Measurements from ENCODE around the gene MAPK4.
"Not testable (repeated sequence)": the region's sequence is repeated elsewhere in the genome, so short reads cannot be mapped to it uniquely, and the experiment has no call there.

The MAPK4 gene

DNA sequence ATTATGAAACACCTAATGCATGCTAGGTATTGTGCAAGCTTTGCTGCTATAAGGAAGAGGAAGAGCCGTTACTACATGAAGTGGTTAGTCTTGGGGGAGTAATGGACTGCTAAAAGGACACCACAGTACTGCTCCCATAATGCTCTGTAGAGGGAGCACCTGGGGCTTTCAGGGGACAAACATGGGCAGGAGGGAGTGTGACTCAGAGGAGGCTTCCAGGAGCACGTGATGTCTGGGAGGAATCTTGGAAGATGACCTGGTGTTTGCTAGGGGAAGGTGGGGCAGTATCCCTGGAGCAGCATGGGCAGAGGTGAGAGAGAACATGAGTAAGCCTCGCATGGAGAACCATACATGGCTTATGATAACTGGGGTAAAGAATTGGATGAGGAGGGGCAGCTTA is 18.8 kb downstream of the MAPK4 start:
- DNase-seq, result no peak

DNA sequence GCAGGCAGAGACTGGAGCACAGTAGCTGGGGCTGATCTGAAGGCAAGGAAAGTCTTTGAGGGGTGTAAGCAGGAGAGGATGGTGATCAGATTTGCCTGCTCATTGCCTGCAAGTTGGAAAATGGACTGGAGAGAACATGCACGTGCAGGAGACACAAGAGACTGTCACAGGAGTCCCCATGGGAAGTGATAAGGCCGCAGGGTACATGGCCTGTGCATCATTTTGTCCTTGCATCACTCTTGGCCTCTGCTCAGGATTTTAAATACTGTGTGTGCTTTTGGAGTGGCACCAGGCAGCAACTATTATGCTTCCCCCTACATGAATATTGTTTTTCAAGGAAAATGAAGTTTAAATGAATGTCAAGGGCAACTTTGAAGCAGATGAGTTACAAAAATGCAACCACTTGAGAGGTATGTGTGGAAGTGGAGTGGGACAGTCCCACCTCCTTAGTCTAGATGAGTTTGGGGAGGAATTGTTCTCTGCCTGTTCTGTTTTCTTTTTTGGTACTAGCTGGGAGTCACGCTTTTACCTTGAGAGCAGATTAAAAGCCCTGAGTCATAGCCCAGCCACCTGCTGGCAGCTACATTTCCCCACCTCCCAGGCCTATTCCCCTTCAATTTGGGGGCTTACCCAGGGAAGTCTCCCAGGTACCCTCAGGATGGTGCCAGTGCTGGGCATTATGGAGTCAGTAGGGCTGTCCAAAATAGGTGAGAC is 19.3 kb downstream of the MAPK4 start:
- no peak for DNase-seq

DNA sequence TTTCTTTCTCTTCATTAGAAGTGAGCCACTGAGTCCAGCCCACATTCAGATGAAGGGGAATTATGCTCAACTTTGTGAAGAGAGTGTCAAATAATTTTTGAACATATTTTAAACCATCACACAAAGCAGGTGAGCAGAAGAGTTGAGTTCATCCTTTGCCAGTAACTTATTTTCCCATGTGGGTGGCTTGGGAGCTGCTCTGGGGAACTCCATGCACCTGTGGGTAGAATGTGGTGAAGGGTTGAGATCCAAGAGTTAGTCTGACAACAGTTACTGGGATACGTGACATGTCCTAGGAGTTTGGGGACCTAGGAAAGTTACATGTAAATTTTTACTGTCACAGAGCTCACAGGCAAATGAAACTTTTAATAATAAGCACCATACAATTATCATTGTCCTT is 21.6 kb downstream of the MAPK4 start:
- DNase-seq, result no peak

DNA sequence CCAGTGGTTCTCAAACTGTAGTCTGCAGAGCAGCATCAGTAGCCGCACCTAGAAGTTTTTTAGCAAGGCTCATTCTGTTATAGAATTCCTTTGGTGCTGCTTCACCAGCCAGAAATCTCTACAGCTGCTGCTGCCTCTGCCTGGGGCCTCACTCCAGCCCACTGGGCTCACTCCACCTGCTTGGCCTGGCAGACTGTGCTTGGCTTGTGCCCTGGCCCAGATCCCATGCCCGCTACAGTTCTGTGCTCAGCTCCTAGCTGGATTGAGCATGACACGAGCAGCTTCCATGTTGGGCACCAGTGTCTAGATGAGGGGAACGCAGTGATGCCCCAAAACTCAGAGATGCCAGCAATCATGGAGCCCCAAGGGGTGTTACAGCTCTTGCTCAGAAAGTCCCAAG is 22.6 kb downstream of the MAPK4 start:
- DNase-seq, result no peak

DNA sequence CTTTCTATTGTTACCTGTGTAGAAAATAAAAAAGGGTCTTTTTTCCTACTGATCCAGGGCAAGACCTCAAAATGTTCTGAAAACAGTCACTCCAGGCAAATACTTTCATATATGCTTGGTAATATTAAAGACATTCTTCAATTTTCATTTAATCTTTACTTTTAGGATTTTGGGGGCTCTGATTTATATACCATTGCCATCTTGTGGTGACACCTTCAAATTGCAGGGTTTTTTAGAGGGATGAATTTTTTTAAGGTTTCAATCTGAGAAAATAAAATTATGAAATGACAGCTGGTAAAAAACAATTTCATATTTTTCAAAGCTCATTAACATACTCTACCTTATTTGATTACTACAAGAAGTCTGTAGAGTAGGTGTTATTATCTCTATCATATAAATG is 26.8 kb downstream of the MAPK4 start:
- DNase-seq, result no peak

DNA sequence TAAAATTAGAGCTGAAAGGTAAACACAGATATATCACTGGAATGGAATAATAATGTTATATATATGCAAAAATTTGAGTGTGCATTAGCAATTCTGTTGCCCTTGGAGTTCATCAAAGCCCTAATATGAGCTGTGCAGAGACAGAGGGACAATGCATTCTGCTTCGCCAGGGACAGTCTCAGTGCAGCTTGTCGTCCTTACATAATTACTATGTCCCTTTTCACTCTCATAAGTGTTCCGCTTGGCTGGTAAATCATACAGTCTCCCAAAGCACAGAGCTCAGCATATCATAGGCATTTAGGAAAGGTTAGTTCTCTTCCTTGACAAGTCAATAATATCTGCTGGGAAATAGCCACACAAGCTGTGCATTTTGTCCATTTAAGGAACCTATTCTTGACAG is 30.7 kb downstream of the MAPK4 start:
- no peak for DNase-seq

DNA sequence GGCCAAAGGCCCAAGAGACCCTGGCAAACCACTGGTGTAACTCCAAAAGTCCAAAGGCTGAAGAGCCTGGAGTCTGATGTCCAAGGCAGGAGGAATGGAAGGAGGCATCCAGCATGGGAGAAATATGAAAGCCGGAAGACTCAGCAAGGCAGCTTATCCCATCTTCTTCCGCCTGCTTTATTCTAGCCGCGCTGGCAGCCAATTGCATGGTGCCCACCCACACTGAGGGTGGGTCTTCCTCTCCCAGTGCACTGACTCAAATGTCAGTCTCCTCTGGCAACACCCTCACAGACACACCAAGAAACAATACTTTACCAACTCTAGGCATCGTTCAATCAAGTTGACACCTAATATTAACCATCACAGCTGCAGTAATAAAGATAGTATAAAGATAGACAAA is 34.1 kb downstream of the MAPK4 start:
- DNase-seq, result no peak

DNA sequence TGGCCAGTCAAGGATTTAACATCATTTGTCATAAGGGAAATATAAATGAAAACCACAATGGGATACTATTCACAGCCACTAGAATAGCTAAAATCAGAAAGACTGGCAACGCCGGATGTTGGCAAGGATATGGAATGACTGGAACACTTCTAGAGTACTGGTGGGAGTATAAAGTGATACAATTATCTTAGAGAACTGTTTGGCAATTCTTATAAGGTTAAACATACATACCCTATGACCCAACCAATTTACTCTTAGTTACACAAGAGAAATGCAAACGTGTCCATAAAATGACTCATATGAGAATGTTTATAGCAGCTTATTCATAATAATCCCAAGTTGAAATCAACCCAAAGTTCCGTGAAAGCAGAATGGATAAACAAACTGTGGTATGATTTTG is 35.1 kb downstream of the MAPK4 start:
- DNase-seq, result no peak

DNA sequence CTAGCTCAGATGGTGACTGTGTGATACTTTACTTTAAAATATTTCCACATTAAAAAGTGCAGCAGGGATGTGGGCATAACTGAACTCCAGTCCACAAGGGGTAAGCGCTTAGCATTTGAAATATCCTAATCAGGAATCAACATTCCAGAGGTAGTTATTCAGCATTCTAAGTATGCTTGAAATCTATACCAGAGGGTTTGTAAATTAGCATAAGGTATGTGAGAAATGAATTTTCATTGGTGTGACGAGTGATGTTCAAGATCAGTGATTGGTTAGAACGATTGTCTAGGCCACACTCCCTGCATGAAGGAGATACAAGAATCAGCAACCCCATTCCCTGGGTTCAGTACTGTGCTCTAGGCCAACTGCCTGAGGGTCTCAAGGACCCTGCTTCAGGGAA is 42.6 kb downstream of the MAPK4 start:
- no peak for DNase-seq

DNA sequence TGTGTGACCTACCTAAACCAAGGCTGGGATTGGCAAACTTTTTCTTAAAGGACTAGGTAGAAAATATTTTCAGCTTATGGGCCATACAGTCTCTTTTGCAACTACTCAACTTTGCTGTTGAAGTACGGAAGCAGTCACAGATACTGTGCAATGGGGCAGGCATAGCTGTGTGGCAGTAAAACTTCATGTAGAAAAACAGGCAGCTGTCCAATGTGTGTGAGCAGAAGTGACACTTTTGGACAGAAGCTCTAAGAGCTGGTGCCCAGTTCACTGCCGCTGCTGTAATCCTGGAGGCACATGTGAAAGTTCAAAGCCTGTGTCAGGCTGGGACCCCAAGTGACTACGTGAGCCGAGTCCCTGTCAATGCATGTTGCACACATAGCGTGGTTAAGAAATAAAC is 46.7 kb downstream of the MAPK4 start:
- no peak for DNase-seq

DNA sequence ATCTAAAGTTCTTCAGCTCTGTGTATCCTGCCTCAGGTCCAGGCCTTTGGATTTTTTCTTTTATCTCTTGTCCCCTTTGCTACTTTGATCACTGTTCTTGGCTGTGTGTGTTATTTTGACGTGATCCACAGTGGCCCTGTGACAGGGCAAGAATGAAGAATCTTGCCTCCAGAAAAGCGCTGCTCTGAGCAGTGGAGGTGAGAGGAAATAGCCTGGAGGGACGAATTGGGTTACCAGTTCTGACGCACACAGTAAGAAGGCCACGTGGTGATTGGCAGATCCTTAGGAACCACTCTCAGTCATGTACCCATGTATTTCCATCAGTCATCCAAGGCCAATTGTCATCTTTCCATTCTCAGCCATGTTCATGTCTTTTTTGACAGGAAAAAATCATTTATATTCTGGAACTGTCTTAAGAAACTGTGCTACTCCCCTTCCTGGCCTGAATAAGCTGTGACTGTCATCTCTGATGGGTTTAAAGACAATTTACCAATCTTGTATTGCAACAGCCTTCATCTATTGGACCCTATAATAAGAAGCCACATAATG is 47.6 kb downstream of the MAPK4 start:
- DNase-seq, result no peak

DNA sequence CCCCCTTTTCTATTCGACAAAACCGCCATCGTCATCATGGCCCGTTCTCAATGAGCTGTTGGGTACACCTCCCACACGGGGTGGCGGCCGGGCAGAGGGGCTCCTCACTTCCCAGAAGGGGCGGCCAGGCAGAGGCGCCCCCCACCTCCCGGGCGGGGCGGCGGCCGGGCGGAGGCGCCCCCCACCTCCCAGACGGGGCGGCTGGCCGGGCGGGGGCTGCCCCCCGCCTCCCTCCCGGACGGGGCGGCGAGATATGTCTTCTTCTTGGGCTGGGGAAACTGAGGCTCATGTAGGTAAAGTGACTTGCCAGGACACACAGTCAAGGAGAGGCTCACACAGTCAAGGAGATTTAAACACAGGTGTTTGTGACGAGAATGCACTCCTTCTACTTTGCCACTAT is 49.3 kb downstream of the MAPK4 start:
- DNase-seq, result not testable (repeated sequence)

DNA sequence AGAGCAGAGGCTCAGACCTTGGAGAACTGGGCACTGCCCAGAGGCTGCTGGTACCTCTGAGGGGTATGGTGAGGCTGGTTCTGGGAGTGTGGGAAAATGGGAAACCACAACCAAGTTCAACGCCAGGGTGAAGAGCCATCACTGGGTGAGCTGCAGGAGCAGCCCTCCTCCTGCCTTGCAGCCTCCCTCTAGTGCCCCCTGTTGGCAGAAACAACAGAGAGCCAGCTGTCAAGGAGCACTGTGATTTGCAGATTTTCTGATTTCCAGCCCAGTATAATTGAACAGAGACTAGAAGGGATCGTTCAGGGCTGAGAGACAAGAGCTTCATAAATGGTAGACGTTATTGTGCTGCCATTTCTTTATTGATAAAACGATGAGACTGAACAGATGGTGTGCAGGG is 50.5 kb downstream of the MAPK4 start:
- DNase-seq, result no peak

DNA sequence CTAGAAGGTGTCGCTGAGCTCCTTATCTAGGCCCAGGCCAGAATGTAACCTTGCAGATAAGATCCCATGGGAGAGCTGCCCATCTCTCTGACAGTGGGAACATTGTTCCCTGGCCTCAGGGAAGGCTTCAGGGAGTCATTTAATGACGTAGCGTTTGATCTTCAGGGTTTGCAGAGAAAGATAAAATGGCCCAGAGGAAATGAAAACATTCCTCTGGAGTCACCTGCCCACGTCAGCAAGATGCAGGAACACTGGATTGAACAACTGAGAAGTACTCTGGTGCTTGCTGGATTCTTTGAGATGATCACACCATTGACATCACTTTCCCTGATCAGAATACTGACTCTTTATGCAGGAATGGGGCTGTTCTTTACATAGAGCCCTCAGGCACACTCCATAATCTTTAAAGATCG is 51.6 kb downstream of the MAPK4 start:
- no peak for DNase-seq

DNA sequence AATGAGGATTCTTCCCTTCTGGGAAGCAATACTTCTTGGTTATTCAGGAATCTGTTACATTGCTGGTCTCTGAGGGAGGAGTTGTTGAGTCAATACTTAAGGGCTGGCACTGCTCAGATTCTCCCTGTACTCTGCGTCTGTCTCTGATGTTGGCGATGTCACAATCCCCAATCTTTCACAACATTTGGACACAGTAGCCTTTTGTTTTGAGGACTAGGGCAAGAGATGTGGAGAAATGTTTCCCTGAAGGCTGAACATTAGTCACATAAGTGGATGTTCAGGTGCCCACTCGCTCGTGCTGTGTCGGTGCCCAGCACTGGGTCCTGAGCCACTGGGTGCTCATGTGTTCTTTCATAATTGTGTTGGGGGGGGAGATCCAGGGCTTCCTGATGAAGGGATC is 55.0 kb downstream of the MAPK4 start:
- DNase-seq, result no peak

DNA sequence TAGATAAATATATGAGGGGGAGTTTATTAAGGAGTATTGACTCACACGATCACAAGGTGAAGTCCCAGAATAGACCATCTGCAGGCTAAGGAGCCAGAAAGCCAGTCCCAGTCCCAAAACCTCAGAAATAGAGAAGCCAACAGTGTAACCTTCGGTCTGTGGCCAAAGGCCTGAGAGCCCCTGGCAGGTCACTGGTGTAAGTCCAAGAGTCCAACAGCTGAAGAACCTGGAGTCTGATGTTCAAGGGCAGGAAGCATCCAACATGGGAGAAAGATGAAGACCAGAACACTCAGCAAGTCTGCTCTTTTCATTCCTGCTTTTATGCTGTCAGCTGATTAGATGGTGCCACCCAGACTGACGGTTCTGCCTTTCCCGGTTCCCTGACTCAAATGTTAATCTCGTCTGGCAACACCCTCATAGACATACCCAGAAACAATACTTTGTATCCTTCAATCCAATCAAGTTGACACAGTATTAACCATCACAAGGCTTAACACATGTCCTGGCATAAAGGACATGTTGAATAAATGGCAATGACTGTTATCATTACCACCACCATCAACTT is 56.7 kb downstream of the MAPK4 start:
- no peak for DNase-seq

DNA sequence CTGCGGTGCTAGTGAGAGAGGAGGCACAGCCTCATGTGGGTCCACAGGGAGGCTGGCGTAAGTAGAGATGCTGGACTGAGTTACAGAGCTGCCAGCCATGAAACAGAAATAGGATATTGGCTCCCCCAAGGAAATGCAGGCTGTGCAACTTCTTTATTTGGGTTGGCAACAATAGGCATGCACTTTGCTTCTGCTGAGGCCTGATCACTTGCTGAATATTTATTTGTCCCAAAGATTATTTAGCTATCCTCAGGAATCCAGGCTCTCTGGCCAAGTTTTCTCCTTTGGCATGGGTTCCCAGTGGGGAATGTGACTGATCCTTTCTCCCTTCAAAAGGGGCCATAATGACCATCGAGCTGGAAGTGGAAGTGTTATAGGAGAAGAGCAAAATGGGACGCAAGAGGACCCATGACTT is 60.0 kb downstream of the MAPK4 start:
- no peak for DNase-seq

DNA sequence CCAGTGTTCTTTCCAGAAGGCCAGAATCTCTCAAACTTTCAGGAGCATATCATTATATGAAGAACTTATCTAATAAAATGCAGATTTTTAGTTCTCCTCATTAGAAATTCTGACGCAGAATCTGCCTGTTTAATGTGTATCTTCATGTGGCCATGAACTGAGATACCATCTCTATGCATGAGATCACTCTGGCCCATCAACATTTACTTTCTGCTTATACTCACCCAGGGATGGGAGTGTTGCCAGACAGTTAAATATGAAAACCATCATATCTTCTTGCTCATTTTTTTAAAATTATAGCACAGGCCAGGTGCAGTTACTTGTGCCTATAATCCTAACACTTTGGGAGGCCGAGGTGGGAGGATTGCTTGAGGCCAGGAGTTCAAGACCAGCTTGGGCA is 60.4 kb downstream of the MAPK4 start:
- no peak for DNase-seq

DNA sequence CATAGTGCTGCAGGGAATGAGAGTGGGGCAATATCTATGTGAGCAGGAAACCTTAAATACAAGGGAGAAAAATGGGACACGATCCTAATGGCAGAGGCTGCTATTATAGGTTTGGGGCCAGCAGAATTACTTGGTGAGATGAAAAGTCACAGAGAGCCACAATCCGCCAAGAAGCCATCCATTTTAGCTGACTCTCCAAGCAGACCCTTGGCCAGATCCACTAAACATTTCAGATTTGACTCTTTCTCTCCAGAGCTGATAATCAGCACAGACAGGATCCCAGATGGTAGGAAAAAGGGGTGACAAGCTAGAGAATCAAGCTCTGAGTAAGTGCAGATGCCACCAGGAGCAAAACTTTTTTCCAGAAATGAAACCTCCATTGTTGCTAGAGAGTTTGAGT is 61.5 kb downstream of the MAPK4 start:
- DNase-seq, result no peak

DNA sequence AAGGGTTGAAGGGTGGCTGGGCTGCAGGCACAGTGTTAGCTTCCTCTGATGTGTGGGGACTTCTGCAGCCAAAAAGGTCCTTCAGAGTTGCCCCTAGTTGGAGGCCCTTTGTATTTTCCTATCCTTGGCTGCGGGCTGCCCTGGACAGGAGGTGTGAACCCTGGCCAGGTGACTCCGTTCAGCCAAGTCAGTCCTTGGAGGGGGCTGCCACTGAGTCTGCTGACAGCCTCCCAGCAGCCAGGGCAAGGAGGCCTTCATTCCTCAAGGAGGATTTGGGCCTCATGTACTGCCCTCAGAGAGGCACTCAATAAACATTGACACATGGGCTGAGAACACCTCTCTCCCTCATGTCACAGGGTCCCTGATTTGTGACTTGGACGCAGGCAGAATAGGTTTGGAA is 62.4 kb downstream of the MAPK4 start:
- no peak for DNase-seq

DNA sequence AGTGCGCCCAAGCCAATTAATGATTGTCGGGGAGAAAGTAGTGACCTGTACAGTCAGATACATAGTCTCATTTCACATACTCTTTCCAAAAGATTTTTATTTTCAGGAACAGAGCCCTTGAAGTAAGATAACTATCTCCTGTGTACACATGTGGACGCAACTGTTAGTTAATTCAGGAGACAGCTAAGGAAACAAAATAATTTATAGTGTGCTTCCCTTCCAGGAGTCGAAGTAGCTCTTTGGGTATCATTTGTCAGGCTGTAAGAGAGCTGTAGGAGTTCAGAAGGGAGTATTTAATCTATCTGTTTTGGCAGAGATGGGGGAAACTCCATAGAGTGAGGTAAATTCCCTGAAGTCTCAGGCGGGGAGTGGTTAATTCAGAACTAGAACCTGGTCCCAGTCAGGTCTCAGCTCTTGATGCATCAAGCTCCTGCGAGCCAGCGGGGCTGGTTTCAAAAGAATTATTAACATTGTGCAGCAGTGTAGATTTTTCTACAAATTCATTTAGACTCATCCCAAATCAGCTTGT is 63.0 kb downstream of the MAPK4 start:
- DNase-seq, result no peak

DNA sequence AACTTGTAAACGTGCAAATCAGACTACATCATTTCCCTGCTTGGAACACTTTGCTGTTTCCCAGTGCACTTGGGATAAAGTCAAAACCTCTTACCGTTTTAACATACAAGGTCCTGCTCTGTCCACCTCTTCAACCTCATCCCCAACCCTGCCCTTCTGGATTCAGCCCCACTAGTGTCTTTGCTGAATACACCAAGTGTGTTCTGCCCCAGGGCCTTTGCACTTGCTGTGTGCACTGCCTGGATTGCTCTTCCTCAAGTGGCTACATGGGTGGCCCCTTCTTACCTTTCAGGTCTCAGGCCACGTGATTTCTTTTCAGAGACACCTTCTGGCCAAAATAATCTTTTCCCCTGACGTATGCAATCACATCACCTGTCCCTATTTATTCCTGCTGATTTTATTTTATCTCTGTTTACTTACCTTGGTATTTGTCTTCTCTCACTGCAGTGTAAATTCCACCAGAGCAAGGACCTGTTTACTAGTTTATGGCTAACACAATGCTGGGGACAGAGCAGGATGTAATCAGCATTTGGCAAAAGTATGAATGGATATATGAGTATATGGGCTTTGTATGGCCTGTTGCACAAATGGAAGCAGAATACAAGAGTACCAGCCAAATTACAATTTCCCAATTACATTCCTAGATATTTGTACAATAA is 63.9 kb downstream of the MAPK4 start:
- no peak for DNase-seq

DNA sequence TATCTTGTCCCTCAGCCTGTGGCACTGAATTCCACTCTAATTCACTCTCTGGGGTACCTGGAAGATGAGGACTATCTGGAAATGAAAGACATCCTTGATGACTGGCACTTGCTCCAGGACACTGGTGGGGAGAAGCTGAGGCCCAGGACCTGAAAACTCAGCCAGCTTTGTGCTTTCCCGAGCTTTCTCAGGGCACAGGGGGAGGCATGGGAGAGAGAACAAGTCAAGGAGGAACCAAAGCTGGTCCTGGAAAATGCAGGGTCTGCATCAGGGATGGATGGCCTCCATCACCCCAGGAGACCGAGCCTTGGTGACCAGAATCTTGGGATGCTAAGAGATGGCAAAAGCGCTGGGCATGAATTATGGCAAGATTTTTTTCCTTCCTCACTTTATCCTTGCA is 65.1 kb downstream of the MAPK4 start:
- no peak for DNase-seq

DNA sequence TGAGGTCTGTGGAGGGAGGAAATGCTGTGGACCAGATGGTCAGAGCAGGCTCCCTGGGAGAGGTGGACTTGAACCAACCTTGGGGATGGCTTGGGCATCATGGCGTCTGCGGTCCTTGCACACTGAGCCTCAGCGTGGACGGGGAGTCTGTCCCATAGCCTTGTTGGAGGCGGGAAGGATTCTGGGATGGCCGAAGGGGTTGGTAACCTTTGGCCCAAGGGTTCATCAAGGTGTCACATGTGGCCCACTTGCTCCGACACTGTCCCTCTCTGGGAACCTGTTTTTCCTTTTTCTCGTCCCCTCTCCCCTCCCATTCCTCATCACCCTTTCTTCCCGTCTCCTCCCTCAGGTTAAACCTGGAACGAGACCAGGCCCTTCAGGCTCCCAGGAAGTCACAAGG is 66.4 kb downstream of the MAPK4 start:
- no peak for DNase-seq
